ENCODE measurements around the gene RPH3AL.
"Not testable (repeated sequence)": the region's sequence is repeated elsewhere in the genome, so short reads cannot be mapped to it uniquely, and the experiment has no call there.

Gene RPH3AL

GRCh38 chr17:320139-320538 is 32.5 kb downstream of the RPH3AL start:
- no peak for DNase-seq (ENCODE audit: low read depth in 2 of 2)

- no peak for DNase-seq (ENCODE audit: low read depth in 2 of 2)
These were observed 33.3 kb downstream of the RPH3AL start for GRCh38 chr17:319266-319665.

GRCh38 chr17:317070-317469 is 35.5 kb downstream of the RPH3AL start:
- not testable (repeated sequence) for DNase-seq (ENCODE audit: low read depth in 2 of 2)

- DNase-seq (ENCODE audit: low read depth in 2 of 2), result not testable (repeated sequence)
These were observed 37.2 kb downstream of the RPH3AL start for GRCh38 chr17:315399-315798.

GRCh38 chr17:314614-314944 is 38.0 kb downstream of the RPH3AL start:
- DNase-seq (ENCODE audit: low read depth in 2 of 2), result not testable (repeated sequence)

GRCh38 chr17:313911-314613 is 38.5 kb downstream of the RPH3AL start:
- DNase-seq (ENCODE audit: low read depth in 2 of 2), result no peak

GRCh38 chr17:313231-313630 is 39.4 kb downstream of the RPH3AL start:
- no peak for DNase-seq (ENCODE audit: low read depth in 2 of 2)

GRCh38 chr17:312476-313148 is 40.0 kb downstream of the RPH3AL start:
- DNase-seq (ENCODE audit: low read depth in 2 of 2), result no peak

GRCh38 chr17:311119-311782 is 41.4 kb downstream of the RPH3AL start:
- no peak for DNase-seq (ENCODE audit: low read depth in 2 of 2)

- no peak for DNase-seq (ENCODE audit: low read depth in 2 of 2)
These were observed 42.2 kb downstream of the RPH3AL start for GRCh38 chr17:310111-311010.

- DNase-seq (ENCODE audit: low read depth in 2 of 2), result no peak
These were observed 43.2 kb downstream of the RPH3AL start for GRCh38 chr17:309361-309888.

- DNase-seq (ENCODE audit: low read depth in 2 of 2), result no peak
These were observed 44.7 kb downstream of the RPH3AL start for GRCh38 chr17:307741-308507.

- DNase-seq (ENCODE audit: low read depth in 2 of 2), result no peak
These were observed 45.3 kb downstream of the RPH3AL start for GRCh38 chr17:307295-307691.

GRCh38 chr17:306536-307294 is 45.9 kb downstream of the RPH3AL start:
- DNase-seq (ENCODE audit: low read depth in 2 of 2), result no peak

GRCh38 chr17:306116-306515 is 46.5 kb downstream of the RPH3AL start:
- DNase-seq (ENCODE audit: low read depth in 2 of 2), result no peak

GRCh38 chr17:305090-305976 is 47.3 kb downstream of the RPH3AL start:
- no peak for DNase-seq (ENCODE audit: low read depth in 2 of 2)

GRCh38 chr17:304461-304860 is 48.1 kb downstream of the RPH3AL start:
- no peak for DNase-seq (ENCODE audit: low read depth in 2 of 2)

- no peak for DNase-seq (ENCODE audit: low read depth in 2 of 2)
These were observed 49.4 kb downstream of the RPH3AL start for GRCh38 chr17:303168-303567.

- no peak for DNase-seq (ENCODE audit: low read depth in 2 of 2)
These were observed 50.3 kb downstream of the RPH3AL start for GRCh38 chr17:302300-302698.
